Body of pancreas (tissue), 4 donors: ENCODE measurements around the gene DPYD.

Experiments
- POLR2A ChIP-seq, 3 donors: fragments of 450-650 bp; IDR thresholded peaks; one replicate each; pipeline ENCODE4 v1.6.1; 2016; ENCODE audit warnings: antibody characterized with exemption in 3 of 3, mild to moderate bottlenecking in 2 of 3
- TF ChIP-seq, protein P1 (sequence below), 7 experiments: fragments of 450-650 bp in 4 of 7; fragments of 200-600 bp in 3 of 7; sonication (generic) in 3 of 7; IDR thresholded peaks; one replicate each; pipeline ENCODE4 v1.5.1; 2016 to 2019; ENCODE audit warnings: antibody characterized with exemption in 7 of 7

DNA sequence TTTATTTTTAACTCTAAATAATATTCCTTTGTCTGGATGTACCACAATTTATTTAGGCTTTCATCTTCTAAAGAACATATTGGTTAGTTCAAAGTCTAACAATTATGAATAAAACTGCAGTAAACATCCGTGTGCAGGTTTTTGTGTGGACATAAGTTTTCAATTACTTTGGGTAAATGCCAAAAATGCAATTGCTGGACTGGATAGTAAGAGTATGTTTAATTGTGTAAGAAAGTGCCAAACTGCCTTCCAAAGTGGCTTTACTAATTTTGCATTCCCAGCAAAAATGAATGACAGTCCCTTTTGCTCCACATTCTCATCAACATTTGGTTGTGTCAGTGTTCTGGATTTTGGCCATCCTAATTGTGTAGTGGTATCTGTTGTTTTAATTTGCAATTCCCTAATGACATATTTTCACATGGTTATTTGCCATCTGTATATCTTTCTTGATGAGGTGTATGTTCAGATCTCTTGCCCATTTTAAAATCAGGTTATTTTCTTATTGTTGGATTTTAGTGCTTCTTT lies 113.8 kb downstream of the DPYD start:
- TF ChIP-seq, protein P1, sequence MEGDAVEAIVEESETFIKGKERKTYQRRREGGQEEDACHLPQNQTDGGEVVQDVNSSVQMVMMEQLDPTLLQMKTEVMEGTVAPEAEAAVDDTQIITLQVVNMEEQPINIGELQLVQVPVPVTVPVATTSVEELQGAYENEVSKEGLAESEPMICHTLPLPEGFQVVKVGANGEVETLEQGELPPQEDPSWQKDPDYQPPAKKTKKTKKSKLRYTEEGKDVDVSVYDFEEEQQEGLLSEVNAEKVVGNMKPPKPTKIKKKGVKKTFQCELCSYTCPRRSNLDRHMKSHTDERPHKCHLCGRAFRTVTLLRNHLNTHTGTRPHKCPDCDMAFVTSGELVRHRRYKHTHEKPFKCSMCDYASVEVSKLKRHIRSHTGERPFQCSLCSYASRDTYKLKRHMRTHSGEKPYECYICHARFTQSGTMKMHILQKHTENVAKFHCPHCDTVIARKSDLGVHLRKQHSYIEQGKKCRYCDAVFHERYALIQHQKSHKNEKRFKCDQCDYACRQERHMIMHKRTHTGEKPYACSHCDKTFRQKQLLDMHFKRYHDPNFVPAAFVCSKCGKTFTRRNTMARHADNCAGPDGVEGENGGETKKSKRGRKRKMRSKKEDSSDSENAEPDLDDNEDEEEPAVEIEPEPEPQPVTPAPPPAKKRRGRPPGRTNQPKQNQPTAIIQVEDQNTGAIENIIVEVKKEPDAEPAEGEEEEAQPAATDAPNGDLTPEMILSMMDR (IDR thresholded peaks at IDR 0.05) = no peak
- no peak for TF ChIP-seq POLR2A (IDR thresholded peaks at IDR 0.05)
